Fibroblast of lung (primary cell): ENCODE data around the gene HMX1. TPM values are rescaled to one million over a fixed set of nuclear protein-coding genes. Genes with fewer than 3 reads are reported as not detected.

Experiments
- DNase-seq, 2 donors: peaks; one replicate each; pipeline versions ENCODE4 v3.0.0 to v3.0.0-alpha.2; 2010; ENCODE audit warnings: low read depth in 2 of 2
- H2AFZ ChIP-seq: 2 replicates; pipeline ENCODE4 v1.5.1; 2012; ENCODE audit warnings: low read length, control low read depth, inconsistent platforms
- H3K27ac ChIP-seq: 2 replicates; pipeline ENCODE4 v1.5.1; 2011; ENCODE audit warnings: low read length, control low read depth; ENCODE audit not compliant: insufficient read depth
- H3K27me3 ChIP-seq: 2 replicates; pipeline ENCODE4 v1.5.1; 2011; ENCODE audit warnings: mild to moderate bottlenecking, low read length; ENCODE audit not compliant: control insufficient read depth, insufficient read depth
- H3K36me3 ChIP-seq: 2 replicates; pipeline ENCODE4 v1.5.1; 2011; ENCODE audit warnings: low read length; ENCODE audit not compliant: control insufficient read depth, insufficient read depth
- H3K4me1 ChIP-seq: 2 replicates; pipeline ENCODE4 v1.5.1; 2011; ENCODE audit warnings: low read length; ENCODE audit not compliant: control insufficient read depth, insufficient read depth; ENCODE audit errors: extremely low read depth
- H3K4me2 ChIP-seq: 2 replicates; pipeline ENCODE4 v1.5.1; 2011; ENCODE audit warnings: low read length, control low read depth; ENCODE audit not compliant: insufficient read depth; ENCODE audit errors: extremely low read depth
- H3K4me3 ChIP-seq, 4 experiments: fragments of 200-600 bp in 1 of 4; sonication (generic) in 1 of 4; replicated peaks in 1 of 4; 2 replicates each; pipeline ENCODE4 v1.5.1; 2011 to 2016; ENCODE audit warnings: low read length in 4 of 4, low read depth in 3 of 4, mild to moderate bottlenecking in 3 of 4, control low read depth in 2 of 4, inconsistent platforms in 1 of 4, mixed read lengths in 1 of 4; ENCODE audit not compliant: insufficient read depth in 1 of 4; ENCODE audit errors: control extremely low read depth in 1 of 4
- H3K79me2 ChIP-seq: 2 replicates; pipeline ENCODE4 v1.5.1; 2012; ENCODE audit warnings: mild to moderate bottlenecking, low read length, inconsistent platforms; ENCODE audit not compliant: control insufficient read depth, insufficient read depth
- H3K9ac ChIP-seq: 2 replicates; pipeline ENCODE4 v1.5.1; 2011; ENCODE audit warnings: mild to moderate bottlenecking, low read length, control low read depth; ENCODE audit not compliant: insufficient read depth
- H3K9me3 ChIP-seq: 2 replicates; pipeline ENCODE4 v1.5.1; 2012; ENCODE audit warnings: low read depth, low read length; ENCODE audit not compliant: control insufficient read depth, insufficient read depth
- H4K20me1 ChIP-seq: 2 replicates; pipeline ENCODE4 v1.5.1; 2011; ENCODE audit warnings: low read length; ENCODE audit not compliant: control insufficient read depth, insufficient read depth; ENCODE audit errors: extremely low read depth
- CTCF ChIP-seq, 2 donors: IDR thresholded peaks in 1 of 2; conservative IDR thresholded peaks in 1 of 2; 1 replicate in 1 of 2; 2 replicates in 1 of 2; pipeline ENCODE4 v1.5.1; 2011 to 2012; ENCODE audit warnings: low read length in 2 of 2, control low read depth in 1 of 2, inconsistent platforms in 1 of 2, low read depth in 1 of 2, mild to moderate bottlenecking in 1 of 2
- EZH2 ChIP-seq: IDR thresholded peaks from 2 replicates; pipeline ENCODE4 v1.5.1; 2012; ENCODE audit warnings: low read length, control low read depth, mild to moderate bottlenecking; ENCODE audit errors: missing control alignments
- polyA plus RNA-seq, 2 donors: library from polyadenylated mRNA; depleted of rRNA in 1 of 2; stranded (reverse) in 1 of 2; unstranded in 1 of 2; fragments of >200 nt; gene quantifications; 2 replicates each; pipeline ENCODE4 v1.2.1, GENCODE V29; 2011 to 2012; ENCODE audit warnings: missing spikeins in 1 of 2
- total RNA-seq: library from RNA; depleted of rRNA; stranded (reverse); fragments of >200 nt; gene quantifications from 2 replicates; pipeline ENCODE4 v1.2.1, GENCODE V29; 2014

The HMX1 gene
- total and polyA plus RNA-seq, 2 donors (not counting 1 experiment from before 2014, with no cell fraction given): not detected

- H4K20me1 ChIP-seq: no peaks in the 10 kb centered on the region
- H3K36me3 ChIP-seq: no peaks in the 10 kb centered on the region
- no peak overlapping the region for H2AFZ ChIP-seq
- H3K9ac ChIP-seq: no peak overlapping the region
- H3K9me3 ChIP-seq: no peaks in the 10 kb centered on the region
- H3K4me3 ChIP-seq: no peak overlapping the region
- H3K27me3 ChIP-seq: no peaks in the 10 kb centered on the region
- no peak overlapping the region for H3K27ac ChIP-seq
- no peak for TF ChIP-seq EZH2
- TF ChIP-seq CTCF (conservative IDR thresholded peaks at IDR 0.05 in 1 of 2, IDR thresholded peaks at IDR 0.05 in 1 of 2; ENCODE audit: low read depth in 1 of 2, low read length in 2 of 2): no peak
- no peaks in the 10 kb centered on the region for H3K79me2 ChIP-seq
- no peak for DNase-seq
- no peaks in the 10 kb centered on the region for H3K4me1 ChIP-seq
- H3K4me2 ChIP-seq: no peak overlapping the region
Measured at GRCh38 chr4:8904666-8905065, 33.0 kb upstream of the HMX1 start.

GRCh38 chr4:8904041-8904501 is 32.4 kb upstream of the HMX1 start:
- H3K79me2 ChIP-seq: no peaks in the 10 kb centered on the region
- no peak overlapping the region for H3K4me2 ChIP-seq
- H3K27ac ChIP-seq: no peak overlapping the region
- no peak for DNase-seq
- no peaks in the 10 kb centered on the region for H4K20me1 ChIP-seq
- no peaks in the 10 kb centered on the region for H3K36me3 ChIP-seq
- no peaks in the 10 kb centered on the region for H3K9me3 ChIP-seq
- H2AFZ ChIP-seq: no peak overlapping the region
- H3K4me1 ChIP-seq: no peaks in the 10 kb centered on the region
- TF ChIP-seq EZH2 (no peak), CTCF (conservative IDR thresholded peaks at IDR 0.05 in 1 of 2, IDR thresholded peaks at IDR 0.05 in 1 of 2; ENCODE audit: low read depth in 1 of 2, low read length in 2 of 2) (no peak)
- no peak overlapping the region for H3K4me3 ChIP-seq
- H3K27me3 ChIP-seq: no peaks in the 10 kb centered on the region
- H3K9ac ChIP-seq: no peak overlapping the region

- H4K20me1 ChIP-seq: no peaks in the 10 kb centered on the region
- H3K4me1 ChIP-seq: no peaks in the 10 kb centered on the region
- TF ChIP-seq CTCF (conservative IDR thresholded peaks at IDR 0.05 in 1 of 2, IDR thresholded peaks at IDR 0.05 in 1 of 2; ENCODE audit: low read depth in 1 of 2, low read length in 2 of 2): no peak
- TF ChIP-seq EZH2: no peak
- no peak overlapping the region for H3K27ac ChIP-seq
- no peak overlapping the region for H3K4me2 ChIP-seq
- H3K27me3 ChIP-seq: no peaks in the 10 kb centered on the region
- no peak overlapping the region for H2AFZ ChIP-seq
- H3K9me3 ChIP-seq: no peaks in the 10 kb centered on the region
- no peaks in the 10 kb centered on the region for H3K79me2 ChIP-seq
- no peak overlapping the region for H3K4me3 ChIP-seq
- no peaks in the 10 kb centered on the region for H3K36me3 ChIP-seq
- no peak overlapping the region for H3K9ac ChIP-seq
- no peak for DNase-seq
Measured at GRCh38 chr4:8901335-8901734, 29.7 kb upstream of the HMX1 start.
